Gastrocnemius medialis (tissue), 4 donors: ENCODE measurements around the gene MYO1D.

ENCODE experiments used
- CTCF ChIP-seq, 5 experiments: fragments of 450-650 bp in 3 of 5; fragments of 200-600 bp in 2 of 5; sonication (generic) in 2 of 5; IDR thresholded peaks in 4 of 5; conservative IDR thresholded peaks in 1 of 5; 1 replicate in 4 of 5; 2 replicates in 1 of 5; pipeline ENCODE4 v1.5.1; 2016 to 2019; ENCODE audit warnings: antibody characterized with exemption in 5 of 5, mild to moderate bottlenecking in 3 of 5, moderate library complexity in 3 of 5
- POLR2A ChIP-seq, 2 donors: fragments of 450-650 bp; IDR thresholded peaks; one replicate each; pipeline ENCODE4 v1.6.1; 2017; ENCODE audit warnings: antibody characterized with exemption in 2 of 2, mild to moderate bottlenecking in 2 of 2, moderate library complexity in 2 of 2

GRCh38 chr17:32697728-32698625 is 178.9 kb downstream of the MYO1D start:
- TF ChIP-seq CTCF (IDR thresholded peaks at IDR 0.05 in 4 of 5, conservative IDR thresholded peaks at IDR 0.05 in 1 of 5) = no peak
- TF ChIP-seq POLR2A (IDR thresholded peaks at IDR 0.05) = no peak
